ENCODE data around the gene TRPM2. TPM values are rescaled to one million over a fixed set of nuclear protein-coding genes. Genes with fewer than 3 reads are reported as not detected.

TRPM2 gene
- total and polyA plus RNA-seq, 2 of the 8 experiments (the other 6 are each of a cell fraction or from before 2014, with no cell fraction given), result 0.27 to 0.28 TPM

GRCh38 chr21:44324106-44324853 is 29.1 kb upstream of the TRPM2 start (continued):
- no peak for TF ChIP-seq SIRT6 (IDR thresholded peaks at IDR 0.05; ENCODE audit: low read length)
- TF ChIP-seq NANOG (IDR thresholded peaks at IDR 0.05; ENCODE audit: insufficient read depth, low read depth, low read length, poor library complexity, severe bottlenecking), result no peak
- no peak for TF ChIP-seq TAF7 (optimal IDR thresholded peaks at IDR 0.05; ENCODE audit: borderline replicate concordance, low read depth, low read length)

Measured in H1 (cell line).